Loucy (cell line): ENCODE measurements around the gene SETBP1.

Experiments
- H2AFZ ChIP-seq: fragments of 200-600 bp; sonication (generic); 2 replicates; pipeline ENCODE4 v1.6.0; 2016; ENCODE audit warnings: antibody characterized with exemption, mild to moderate bottlenecking, low read length, moderate library complexity
- H3F3A ChIP-seq: fragments of 200-600 bp; 2 replicates; pipeline ENCODE4 v1.6.0; 2016; ENCODE audit warnings: antibody characterized with exemption, low read depth, mild to moderate bottlenecking
- H3K27me3 ChIP-seq: fragments of 200-600 bp; sonication (generic); 2 replicates; pipeline ENCODE4 v1.6.1; 2014; ENCODE audit warnings: low read length, mild to moderate bottlenecking; ENCODE audit not compliant: insufficient read depth, poor library complexity, severe bottlenecking
- H3K36me3 ChIP-seq: fragments of 200-600 bp; sonication (generic); 2 replicates; pipeline ENCODE4 v1.6.1; 2016; ENCODE audit warnings: low read length; ENCODE audit not compliant: insufficient read depth
- H3K4me1 ChIP-seq: fragments of 200-600 bp; sonication (generic); 2 replicates; pipeline ENCODE4 v1.5.1; 2014; ENCODE audit warnings: low read length, mild to moderate bottlenecking; ENCODE audit not compliant: insufficient read depth, poor library complexity, severe bottlenecking
- H3K4me2 ChIP-seq: fragments of 200-600 bp; sonication (generic); 2 replicates; pipeline ENCODE4 v1.6.0; 2014; ENCODE audit warnings: antibody characterized with exemption, low read length, low read depth, mild to moderate bottlenecking; ENCODE audit not compliant: poor library complexity, severe bottlenecking
- H3K4me3 ChIP-seq: fragments of 200-600 bp; sonication (generic); 2 replicates; pipeline ENCODE4 v1.5.1; 2014; ENCODE audit warnings: low read length, mild to moderate bottlenecking, mixed read lengths; ENCODE audit not compliant: poor library complexity, severe bottlenecking
- H3K79me2 ChIP-seq: fragments of 200-600 bp; sonication (generic); 2 replicates; pipeline ENCODE4 v1.6.1; 2014; ENCODE audit warnings: low read length; ENCODE audit not compliant: insufficient read depth
- H3K9ac ChIP-seq: fragments of 200-600 bp; sonication (generic); 2 replicates; pipeline ENCODE4 v1.6.0; 2014; ENCODE audit warnings: mild to moderate bottlenecking, low read depth, low read length, moderate library complexity; ENCODE audit not compliant: poor library complexity, severe bottlenecking
- H3K9me2 ChIP-seq: fragments of 200-600 bp; sonication (generic); replicated peaks from 2 replicates; pipeline ENCODE4 v1.6.1; 2016; ENCODE audit warnings: low read depth, low read length, mixed read lengths
- H3K9me3 ChIP-seq: fragments of 200-600 bp; sonication (generic); 2 replicates; pipeline ENCODE4 v1.6.1; 2014; ENCODE audit warnings: mild to moderate bottlenecking, antibody characterized with exemption, low read length, low read depth; ENCODE audit not compliant: insufficient read depth
- H4K20me1 ChIP-seq: fragments of 200-600 bp; sonication (generic); 2 replicates; pipeline ENCODE4 v1.6.0; 2014; ENCODE audit warnings: antibody characterized with exemption, low read length, mild to moderate bottlenecking; ENCODE audit not compliant: insufficient read depth, poor library complexity, severe bottlenecking
- EZH2phosphoT487 ChIP-seq: fragments of 200-600 bp; IDR thresholded peaks from 2 replicates; pipeline ENCODE4 v1.6.1; 2018; ENCODE audit warnings: antibody characterized with exemption, mild to moderate bottlenecking, moderate library complexity, borderline replicate concordance
- TF ChIP-seq, protein P1 (sequence below): fragments of 200-600 bp; sonication (generic); conservative IDR thresholded peaks from 2 replicates; pipeline ENCODE4 v1.5.1; 2014; ENCODE audit warnings: mild to moderate bottlenecking, antibody characterized with exemption, low read length

SETBP1 gene

GRCh38 chr18:44816050-44816449, 135.4 kb downstream of the SETBP1 start:
- Histone ChIP-seq H3K4me1 (no peaks in the 10 kb centered on the region), H3F3A (no peaks in the 10 kb centered on the region), H3K9ac (no peak overlapping the region), H3K79me2 (0 out of 2 replicates have a peak, but pooled peaks cover 6% of the 10 kb centered on the region), H3K9me2 (no peaks in the 10 kb centered on the region), H3K4me3 (no peak overlapping the region), H2AFZ (no peak overlapping the region), H3K9me3 (no peaks in the 10 kb centered on the region), H4K20me1 (no peaks in the 10 kb centered on the region), H3K4me2 (no peak overlapping the region), H3K27me3 (no peaks in the 10 kb centered on the region), H3K36me3 (peaks cover 13% of the 10 kb centered on the region; the same call in 1 of the 2 replicates)
- TF ChIP-seq, protein P1, sequence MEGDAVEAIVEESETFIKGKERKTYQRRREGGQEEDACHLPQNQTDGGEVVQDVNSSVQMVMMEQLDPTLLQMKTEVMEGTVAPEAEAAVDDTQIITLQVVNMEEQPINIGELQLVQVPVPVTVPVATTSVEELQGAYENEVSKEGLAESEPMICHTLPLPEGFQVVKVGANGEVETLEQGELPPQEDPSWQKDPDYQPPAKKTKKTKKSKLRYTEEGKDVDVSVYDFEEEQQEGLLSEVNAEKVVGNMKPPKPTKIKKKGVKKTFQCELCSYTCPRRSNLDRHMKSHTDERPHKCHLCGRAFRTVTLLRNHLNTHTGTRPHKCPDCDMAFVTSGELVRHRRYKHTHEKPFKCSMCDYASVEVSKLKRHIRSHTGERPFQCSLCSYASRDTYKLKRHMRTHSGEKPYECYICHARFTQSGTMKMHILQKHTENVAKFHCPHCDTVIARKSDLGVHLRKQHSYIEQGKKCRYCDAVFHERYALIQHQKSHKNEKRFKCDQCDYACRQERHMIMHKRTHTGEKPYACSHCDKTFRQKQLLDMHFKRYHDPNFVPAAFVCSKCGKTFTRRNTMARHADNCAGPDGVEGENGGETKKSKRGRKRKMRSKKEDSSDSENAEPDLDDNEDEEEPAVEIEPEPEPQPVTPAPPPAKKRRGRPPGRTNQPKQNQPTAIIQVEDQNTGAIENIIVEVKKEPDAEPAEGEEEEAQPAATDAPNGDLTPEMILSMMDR = no peak
- TF ChIP-seq EZH2phosphoT487 = no peak

GRCh38 chr18:44816477-44816876, 135.8 kb downstream of the SETBP1 start:
- no peaks in the 10 kb centered on the region for H4K20me1 ChIP-seq
- no peaks in the 10 kb centered on the region for H3K27me3 ChIP-seq
- H3K9me3 ChIP-seq = no peaks in the 10 kb centered on the region
- no peaks in the 10 kb centered on the region for H3K9me2 ChIP-seq
- H3K9ac ChIP-seq = no peak overlapping the region
- no peak for TF ChIP-seq EZH2phosphoT487
- TF ChIP-seq, protein P1 = no peak
- peaks cover 9% of the 10 kb centered on the region; the same call in 1 of the 2 replicates for H3K36me3 ChIP-seq
- no peak overlapping the region for H3K4me2 ChIP-seq
- H3F3A ChIP-seq = no peaks in the 10 kb centered on the region
- H3K79me2 ChIP-seq = 0 out of 2 replicates have a peak, but pooled peaks cover 10% of the 10 kb centered on the region
- H2AFZ ChIP-seq = no peak overlapping the region
- no peak overlapping the region for H3K4me3 ChIP-seq
- H3K4me1 ChIP-seq = no peaks in the 10 kb centered on the region

GRCh38 chr18:44817831-44818473, 137.3 kb downstream of the SETBP1 start:
- no peak for TF ChIP-seq EZH2phosphoT487
- TF ChIP-seq, protein P1 = no peak

More at GRCh38 chr18:44817831-44818473, 137.3 kb downstream of the SETBP1 start:
- H3K9ac ChIP-seq = no peak overlapping the region
- peaks cover 4% of the 10 kb centered on the region; the same call in 1 of the 2 replicates for H3K36me3 ChIP-seq
- peaks cover 2% of the 10 kb centered on the region for H3K4me1 ChIP-seq
- H3K79me2 ChIP-seq = 0 out of 2 replicates have a peak, but pooled peaks cover 10% of the 10 kb centered on the region
- H3K27me3 ChIP-seq = no peaks in the 10 kb centered on the region
- H3K9me3 ChIP-seq = no peaks in the 10 kb centered on the region
- no peak overlapping the region for H3K4me3 ChIP-seq
- no peaks in the 10 kb centered on the region for H4K20me1 ChIP-seq
- H3K4me2 ChIP-seq = no peak overlapping the region
- H3F3A ChIP-seq = no peaks in the 10 kb centered on the region
- no peak overlapping the region for H2AFZ ChIP-seq
- H3K9me2 ChIP-seq = no peaks in the 10 kb centered on the region
